ENCODE results near the gene C10orf62. TPM values are rescaled to one million over a fixed set of nuclear protein-coding genes. Genes with fewer than 3 reads are reported as not detected.

The C10orf62 gene
- total and polyA plus RNA-seq, 2 donors (not counting 3 experiments of a cell fraction or from before 2014, with no cell fraction given) = not detected

DNA sequence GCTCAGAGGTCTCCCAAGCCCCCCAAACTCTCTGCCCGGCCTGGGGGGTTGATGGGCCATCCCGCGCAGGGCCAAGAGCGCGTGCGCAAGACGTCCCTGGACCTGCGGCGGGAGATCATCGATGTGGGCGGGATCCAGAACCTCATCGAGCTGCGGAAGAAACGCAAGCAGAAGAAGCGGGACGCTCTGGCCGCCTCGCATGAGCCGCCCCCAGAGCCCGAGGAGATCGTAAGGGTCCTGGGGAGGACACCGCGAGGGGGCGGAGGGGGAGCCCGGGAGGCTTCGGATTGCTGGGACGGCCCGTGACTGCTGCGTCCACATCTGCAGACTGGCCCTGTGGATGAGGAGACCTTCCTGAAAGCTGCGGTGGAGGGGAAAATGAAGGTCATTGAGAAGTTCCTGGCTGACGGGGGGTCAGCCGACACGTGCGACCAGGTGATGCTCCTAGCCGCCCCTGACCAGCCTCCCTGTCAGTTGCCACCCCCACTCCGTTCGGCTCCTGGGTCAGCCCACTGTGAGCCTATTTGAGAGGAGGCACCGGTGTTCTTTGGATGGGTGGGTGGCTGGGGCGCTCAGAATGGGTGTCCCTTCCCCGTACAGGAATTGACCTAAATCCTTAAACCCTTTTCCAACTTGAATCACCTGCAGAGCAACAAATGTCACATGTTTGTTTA, 11.2 kb upstream of the C10orf62 start:
- ChIA-PET CTCF (interaction anchor here (1.0 to 8.2 kb wide), 2 partner anchors 9 to 35 kb away, joined by 3 to 304 read pairs; no protein-coding TSS in a partner anchor), POLR2A (no interaction called here)
- FAIRE-seq = no peak
- H3K9ac ChIP-seq (replicated peaks; ENCODE audit: extremely low read depth, insufficient read depth, low read length) = no peak overlapping the region
- H2AFZ ChIP-seq (ENCODE audit: low read depth, low read length) = no peak overlapping the region
- H3K9me3 ChIP-seq (replicated peaks; ENCODE audit: control insufficient read depth, insufficient read depth, low read length) = no peaks in the 10 kb centered on the region
- no peak overlapping the region for H3K4me2 ChIP-seq (ENCODE audit: insufficient read depth, low read length)
- no peaks in the 10 kb centered on the region for H3K36me3 ChIP-seq (ENCODE audit: control insufficient read depth in 2 of 2, extremely low read depth in 1 of 2, insufficient read depth in 2 of 2, low read length in 2 of 2)
- H3K4me3 ChIP-seq (replicated peaks in 1 of 3; ENCODE audit: insufficient read depth in 1 of 3, low read depth in 1 of 3, low read length in 3 of 3) = peak overlapping the region in 1 of 3 experiments; percentile 5
- H3K4me1 ChIP-seq (ENCODE audit: control insufficient read depth, extremely low read depth, insufficient read depth, low read length) = peaks cover 14% of the 10 kb centered on the region
- H3K27me3 ChIP-seq (ENCODE audit: control insufficient read depth in 2 of 2, insufficient read depth in 2 of 2, low read length in 2 of 2) = no peaks in the 10 kb centered on the region
- H3K9me1 ChIP-seq (replicated peaks; ENCODE audit: control insufficient read depth, extremely low read depth, insufficient read depth, low read length) = no peaks in the 10 kb centered on the region
- dilution Hi-C loops (cut with MboI; ENCODE audit: extremely low pct_ligation_motif_present, low sequenced_read_pairs) (no loop called here), intact Hi-C loops (cut with micrococcal nuclease) (no loop called here)
- no peak for TF ChIP-seq FOS (IDR thresholded peaks at IDR 0.05; ENCODE audit: borderline replicate concordance, insufficient read depth, low read length)
- TF ChIP-seq MYC (IDR thresholded peaks at IDR 0.05; ENCODE audit: low read depth, low read length) = no peak
- TF ChIP-seq JUN (IDR thresholded peaks at IDR 0.05; ENCODE audit: borderline replicate concordance, insufficient read depth, insufficient read length, low read depth) = no peak
- TF ChIP-seq POLR2A (IDR thresholded peaks at IDR 0.05; ENCODE audit: low read depth, low read length) = no peak
- no peak for TF ChIP-seq GATA2 (IDR thresholded peaks at IDR 0.05; ENCODE audit: insufficient read depth, insufficient read length, low read depth, low read length)
- no peak for TF ChIP-seq POLR2AphosphoS5 (IDR thresholded peaks at IDR 0.05; ENCODE audit: insufficient read depth, low read depth, low read length)
- no peak for TF ChIP-seq CTCF (IDR thresholded peaks at IDR 0.05; ENCODE audit: extremely low read depth in 1 of 2, insufficient read depth in 1 of 2, low read depth in 1 of 2, low read length in 2 of 2)
- TF ChIP-seq EZH2 (IDR thresholded peaks at IDR 0.05; ENCODE audit: borderline replicate concordance, low read depth, low read length, severe bottlenecking) = no peak
- TF ChIP-seq MAX (IDR thresholded peaks at IDR 0.05; ENCODE audit: insufficient read depth, insufficient read length) = no peak
- H3K27ac ChIP-seq (ENCODE audit: insufficient read depth, low read depth, low read length) = no peak overlapping the region
- no TSS peak for BruUV-seq (replicated peaks)
- no peak for DNase-seq (ENCODE audit: low read depth, low spot score)
- no peaks in the 10 kb centered on the region for H4K20me1 ChIP-seq (replicated peaks; ENCODE audit: control insufficient read depth, extremely low read depth, insufficient read depth, low read length)
- H3K79me2 ChIP-seq (ENCODE audit: control insufficient read depth, insufficient read depth, low read length) = no peaks in the 10 kb centered on the region

Measured in endothelial cell of umbilical vein (primary cell).